ENCODE results near the gene PCSK5.

- TF ChIP-seq EZH2 (IDR thresholded peaks at IDR 0.05; ENCODE audit: low read length): no peak
- no peak for TF ChIP-seq CTCF (optimal IDR thresholded peaks at IDR 0.05 in 1 of 3, IDR thresholded peaks at IDR 0.05 in 1 of 3, conservative IDR thresholded peaks at IDR 0.05 in 1 of 3; ENCODE audit: extremely low read depth in 1 of 3, insufficient read depth in 2 of 3, low read length in 3 of 3)
Measured at GRCh38 chr9:76107482-76107881, 217.0 kb downstream of the PCSK5 start.
